Fibroblast of skin of right biceps (primary cell): ENCODE measurements around the gene RACK1.

Experiments used
- DNase-seq: peaks from one replicate; pipeline ENCODE4 v3.0.0-alpha.2; 2013

The RACK1 gene

DNA sequence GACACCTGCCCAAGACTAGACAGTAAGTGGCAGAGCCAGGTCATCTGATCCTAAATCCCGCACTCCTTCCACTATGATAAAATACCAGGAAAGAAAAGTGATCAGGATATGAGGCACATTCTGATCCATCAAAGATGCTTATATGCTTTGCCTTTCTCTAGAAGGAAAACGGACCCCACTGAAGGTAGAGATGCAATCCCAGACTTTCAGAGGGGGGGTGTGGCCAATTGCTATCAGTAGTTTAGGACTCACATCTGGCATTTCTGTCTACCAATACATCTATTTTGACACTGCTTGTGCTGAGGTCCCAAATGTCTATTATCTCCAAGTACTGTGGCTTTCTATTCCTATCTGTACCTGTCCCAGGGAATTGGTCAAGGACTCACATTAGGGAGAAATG is 15.6 kb upstream of the RACK1 start:
- no peak for DNase-seq

GRCh38 chr5:181258576-181258975 is 14.9 kb upstream of the RACK1 start:
- no peak for DNase-seq

GRCh38 chr5:181255836-181256578 is 12.3 kb upstream of the RACK1 start:
- no peak for DNase-seq

DNA sequence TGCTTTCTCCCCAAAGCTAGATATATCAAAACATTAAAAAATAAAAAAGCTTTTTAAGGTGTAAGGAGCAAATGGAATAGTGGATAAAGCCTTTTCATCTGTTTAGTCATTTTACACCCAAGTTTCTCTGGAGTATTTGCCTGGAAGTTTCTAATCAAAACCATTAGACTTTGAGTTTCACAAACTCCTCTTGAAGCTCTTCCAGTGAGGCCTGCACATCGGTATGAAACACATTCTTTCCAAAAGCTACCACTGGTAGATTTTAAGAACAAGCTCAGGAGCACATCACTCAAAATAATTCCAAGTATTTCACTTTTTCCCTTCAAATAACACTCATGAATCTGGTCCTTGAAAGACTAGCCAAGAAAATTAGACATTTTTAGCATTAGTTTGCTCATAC is 11.6 kb upstream of the RACK1 start:
- DNase-seq, result no peak

- no peak for DNase-seq
Observed at GRCh38 chr5:181248277-181248676, 4.6 kb upstream of the RACK1 start.

DNA sequence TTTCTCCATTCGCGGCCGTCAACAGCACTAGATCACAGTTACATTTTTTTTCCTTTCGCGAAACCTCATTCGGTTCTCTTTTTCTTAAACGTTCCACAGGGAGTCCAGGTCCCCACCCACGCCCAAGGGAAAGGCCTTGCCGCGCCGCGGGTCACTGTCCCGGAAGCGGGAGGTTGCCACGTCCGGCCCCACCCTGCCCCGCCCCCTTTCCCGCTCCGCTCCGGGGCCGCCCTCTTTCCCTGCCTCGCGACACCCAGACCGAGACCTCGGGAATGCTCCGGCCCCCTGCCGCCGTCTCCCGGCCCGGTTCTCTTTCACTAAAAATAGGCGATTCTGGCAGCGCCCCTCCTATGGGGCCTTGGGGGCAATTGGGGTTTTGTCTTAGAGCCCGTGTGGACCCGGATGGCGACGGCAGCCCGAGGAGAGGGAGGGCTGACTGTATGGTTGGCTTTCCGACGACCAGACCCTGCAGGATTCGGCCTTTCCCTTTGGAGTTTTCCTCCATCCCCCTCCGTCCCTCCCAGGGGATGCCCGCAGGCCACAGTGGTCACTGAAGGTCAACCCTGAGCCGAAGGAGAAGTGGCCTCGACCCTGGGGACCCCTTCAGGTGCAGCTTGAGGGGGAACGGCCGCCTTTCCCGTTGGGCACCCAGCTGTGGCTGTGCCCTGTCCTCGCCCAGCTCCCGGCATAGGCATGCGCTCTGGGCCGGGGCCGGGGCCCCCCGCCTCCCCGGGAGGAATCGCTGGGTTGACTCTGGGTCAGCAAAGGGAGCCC is 2.8 kb upstream of the RACK1 start:
- peak; percentile 90 for DNase-seq

- no peak for DNase-seq
Observed at GRCh38 chr5:181245427-181246275, 1.9 kb upstream of the RACK1 start.

- no peak for DNase-seq
Observed at GRCh38 chr5:181243018-181243563, 615 bp downstream of the RACK1 start.

DNA sequence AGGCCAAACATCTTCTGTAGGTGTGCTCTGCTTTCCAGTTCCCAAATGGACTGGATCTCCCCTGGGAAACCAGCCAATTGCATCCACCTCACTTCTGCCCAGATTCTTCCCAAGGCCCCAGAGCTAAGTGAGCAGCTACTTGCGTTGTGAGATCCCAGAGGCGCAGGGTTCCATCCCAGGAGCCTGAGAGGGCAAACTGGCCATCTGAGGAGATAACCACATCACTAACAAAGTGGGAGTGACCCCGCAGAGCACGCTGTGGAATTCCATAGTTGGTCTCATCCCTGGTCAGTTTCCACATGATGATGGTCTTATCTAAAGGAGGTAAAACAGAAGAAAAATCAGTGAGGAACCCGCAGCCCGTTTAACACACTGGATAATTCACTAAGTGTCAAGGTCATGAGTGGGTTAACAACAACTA is 1.7 kb downstream of the RACK1 start:
- no peak for DNase-seq

- peak; percentile 83 for DNase-seq
Observed at GRCh38 chr5:181241393-181241975, 2.2 kb downstream of the RACK1 start.

DNA sequence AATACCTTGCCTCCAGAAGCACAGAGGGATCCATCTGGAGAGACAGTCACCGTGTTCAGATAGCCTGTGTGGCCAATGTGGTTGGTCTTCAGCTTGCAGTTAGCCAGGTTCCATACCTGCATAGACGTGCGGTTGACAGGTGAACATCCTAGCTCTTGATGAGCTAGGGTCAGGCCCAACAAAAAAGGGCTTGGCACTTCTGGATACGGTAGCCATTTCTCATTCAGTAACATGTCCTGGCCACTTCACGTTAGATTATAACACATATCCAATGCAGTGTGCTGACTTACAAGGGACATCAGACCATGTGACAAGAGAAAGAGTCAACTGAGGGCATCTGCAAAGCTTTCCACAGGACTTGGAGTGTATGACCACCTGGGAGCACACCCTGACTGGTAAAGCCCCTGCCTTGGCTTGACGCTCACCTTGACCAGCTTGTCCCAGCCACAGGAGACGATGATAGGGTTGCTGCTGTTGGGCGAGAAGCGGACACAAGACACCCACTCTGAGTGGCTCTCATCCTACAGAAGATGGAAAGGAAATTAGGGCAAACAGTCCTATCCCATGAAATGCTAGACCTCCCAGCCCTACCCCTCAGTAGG is 4.5 kb downstream of the RACK1 start:
- no peak for DNase-seq

- no peak for DNase-seq
Observed at GRCh38 chr5:181237729-181238385, 5.8 kb downstream of the RACK1 start.

- DNase-seq, result no peak
Observed at GRCh38 chr5:181236954-181237641, 6.6 kb downstream of the RACK1 start.

DNA sequence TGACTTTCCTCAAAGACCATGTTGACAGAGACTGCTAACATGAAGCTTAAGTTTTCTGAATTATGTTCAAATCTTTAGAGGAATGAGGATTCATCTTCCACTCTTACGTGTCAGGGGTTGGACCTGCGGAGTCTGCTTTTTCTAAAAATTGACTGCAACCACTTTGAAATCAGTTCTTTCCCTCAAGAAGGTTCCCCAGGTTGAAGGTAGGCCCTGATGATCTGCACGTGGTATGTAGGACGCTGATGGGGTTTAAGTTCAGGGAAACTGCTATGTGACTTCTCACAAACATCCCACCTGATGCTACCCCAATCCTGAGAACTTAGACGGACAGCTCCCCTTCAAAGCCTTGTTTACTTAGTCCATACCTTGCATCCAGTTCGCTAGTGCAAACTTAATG is 7.2 kb downstream of the RACK1 start:
- DNase-seq, result no peak

GRCh38 chr5:181235689-181236366 is 7.9 kb downstream of the RACK1 start:
- DNase-seq, result no peak

DNA sequence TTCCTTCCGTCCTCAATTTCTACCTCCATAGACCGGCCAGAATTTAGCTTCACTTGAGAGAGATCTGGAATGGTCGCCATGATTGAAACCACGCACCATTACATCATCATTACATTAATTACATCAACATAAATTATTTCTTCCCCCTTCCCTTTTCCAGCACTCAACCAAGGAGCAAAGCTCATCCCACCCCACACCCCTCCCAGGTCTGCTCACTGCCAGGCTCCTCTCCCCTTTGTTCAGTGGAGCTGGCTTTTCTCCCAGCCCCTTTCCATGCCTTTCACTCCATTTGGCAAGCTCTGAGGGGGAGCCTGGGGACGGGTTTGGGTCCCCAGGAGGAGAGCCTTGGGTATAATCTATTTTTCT is 8.4 kb downstream of the RACK1 start:
- DNase-seq, result peak; percentile 34

GRCh38 chr5:181234455-181235306 is 9.0 kb downstream of the RACK1 start:
- DNase-seq, result no peak

GRCh38 chr5:181233801-181234454 is 9.8 kb downstream of the RACK1 start:
- no peak for DNase-seq
